D721Med (cell line): ENCODE data around the gene SLC2A1.

Source experiments
- DNase-seq: peaks from one replicate; pipeline ENCODE4 v3.0.0; 2011; ENCODE audit warnings: low spot score; ENCODE audit not compliant: insufficient read length
- FAIRE-seq: peaks from 2 replicates; lab custom pipeline; 2011; peaks lifted over from hg19 to GRCh38; lab: Jason Lieb, UNC
- CTCF ChIP-seq: IDR thresholded peaks from 2 replicates; pipeline ENCODE4 v1.5.1; 2012; ENCODE audit warnings: mild to moderate bottlenecking, control low read depth; ENCODE audit not compliant: insufficient read depth; ENCODE audit errors: missing control alignments

SLC2A1 gene

GRCh38 chr1:42973799-42974198 lies 15.1 kb upstream of the SLC2A1 start:
- DNase-seq (no peak), FAIRE-seq (no peak)
- no peak for TF ChIP-seq CTCF

GRCh38 chr1:42973286-42973685 lies 14.6 kb upstream of the SLC2A1 start:
- TF ChIP-seq CTCF: no peak
- DNase-seq: no peak
- FAIRE-seq: no peak

DNA sequence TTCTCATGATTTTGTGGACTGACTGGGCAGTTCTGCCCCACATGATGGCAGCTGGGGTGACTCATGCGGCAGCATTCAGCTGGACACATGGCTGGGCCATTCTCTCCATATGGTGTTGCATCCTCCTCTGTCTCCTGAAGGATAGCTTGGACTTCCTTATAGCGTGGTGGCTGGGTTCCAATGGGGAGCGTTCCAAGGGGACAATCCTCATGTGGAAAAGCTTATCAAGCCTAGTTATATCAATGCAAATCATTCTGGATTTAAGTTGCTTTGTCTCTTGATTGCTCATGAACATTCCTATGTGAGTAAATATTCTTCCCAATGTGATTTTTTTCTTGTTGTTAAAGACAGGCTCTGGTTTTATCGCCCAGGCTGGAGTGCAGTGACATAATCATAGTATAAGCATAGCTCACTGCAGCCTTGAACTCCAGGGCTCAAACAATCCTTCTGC lies 13.2 kb upstream of the SLC2A1 start:
- TF ChIP-seq CTCF: no peak
- no peak for FAIRE-seq
- DNase-seq: no peak

DNA sequence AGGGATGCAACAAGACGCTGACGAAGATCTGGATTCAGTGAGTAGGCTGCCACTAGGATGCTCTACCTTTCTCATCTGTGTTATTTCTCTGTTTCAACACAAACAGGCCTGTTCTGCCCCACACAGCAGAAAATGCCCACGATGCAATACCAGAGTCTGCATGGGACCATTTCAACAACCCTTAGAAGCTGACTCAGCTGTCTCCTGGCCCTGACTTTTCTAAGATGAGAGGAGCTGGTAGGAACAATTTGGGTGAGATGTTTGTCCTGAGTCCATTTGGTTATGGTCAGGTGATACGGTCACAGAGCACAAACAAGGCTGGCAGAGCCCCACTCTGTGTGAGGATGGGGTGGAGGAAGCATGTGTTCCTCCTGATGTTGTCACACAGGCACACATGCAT lies 11.5 kb upstream of the SLC2A1 start:
- TF ChIP-seq CTCF: no peak
- FAIRE-seq: no peak
- no peak for DNase-seq

- DNase-seq (no peak), FAIRE-seq (no peak)
- no peak for TF ChIP-seq CTCF
Measured at GRCh38 chr1:42968654-42969053, 10.0 kb upstream of the SLC2A1 start.

DNA sequence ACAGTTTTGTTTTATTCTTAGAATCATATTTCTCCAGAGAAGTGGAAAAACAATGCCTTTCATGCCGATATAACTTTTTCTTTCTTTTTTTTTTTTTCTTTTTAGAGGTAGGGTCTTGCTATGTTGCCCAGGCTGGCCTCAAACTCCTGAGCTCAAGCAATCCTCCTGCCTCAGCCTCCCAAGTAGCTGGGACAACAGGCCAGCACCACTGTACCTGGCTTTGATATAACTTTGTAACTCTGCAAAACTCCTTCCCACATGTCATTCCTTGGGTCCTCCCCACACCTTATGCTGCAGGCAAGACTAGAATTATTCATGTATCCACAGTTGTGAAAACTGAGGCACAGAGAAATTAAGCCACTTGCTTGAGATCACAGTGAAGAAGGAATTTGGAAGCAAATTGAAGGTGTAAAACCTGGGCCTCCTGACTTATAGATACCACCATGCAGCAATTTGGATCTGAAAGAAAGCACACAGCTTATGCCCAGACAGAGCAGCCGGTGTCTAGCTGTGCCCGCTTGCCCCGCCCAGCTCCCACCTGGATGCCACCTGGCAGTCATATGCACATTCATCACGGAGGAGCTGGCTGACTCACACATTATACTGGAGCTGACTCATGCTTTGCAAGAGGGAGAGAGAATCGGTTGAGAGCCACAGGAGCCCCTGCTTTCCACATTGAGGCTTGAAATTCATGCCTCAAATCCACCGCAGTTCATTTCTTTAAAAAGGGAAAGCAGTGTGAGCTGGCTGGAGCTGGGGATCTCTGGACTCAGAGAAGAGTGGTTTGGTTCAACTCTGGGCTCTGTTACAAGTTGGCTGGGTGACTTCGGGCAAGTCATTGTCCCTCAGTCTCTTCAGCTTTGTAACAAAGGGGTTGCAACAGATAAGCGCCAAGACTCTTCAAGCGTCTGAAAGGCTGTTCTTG lies 8.3 kb upstream of the SLC2A1 start:
- no peak for FAIRE-seq
- DNase-seq: no peak
- TF ChIP-seq CTCF: no peak

GRCh38 chr1:42965378-42965777 lies 6.7 kb upstream of the SLC2A1 start:
- TF ChIP-seq CTCF: no peak
- no peak for DNase-seq
- no peak for FAIRE-seq
